Vagina (tissue), 2 donors: ENCODE measurements around the gene ZDHHC17.

Experiments used
- CTCF ChIP-seq, 3 experiments: fragments of 450-650 bp in 2 of 3; fragments of 200-600 bp in 1 of 3; sonication (generic) in 1 of 3; IDR thresholded peaks; one replicate each; pipeline ENCODE4 v1.5.1; 2017 to 2019; ENCODE audit warnings: antibody characterized with exemption in 3 of 3, mild to moderate bottlenecking in 2 of 3, moderate library complexity in 2 of 3
- POLR2A ChIP-seq, 2 donors: fragments of 450-650 bp; IDR thresholded peaks; one replicate each; pipeline ENCODE4 v1.6.1; 2017; ENCODE audit warnings: antibody characterized with exemption in 2 of 2, mild to moderate bottlenecking in 2 of 2, moderate library complexity in 2 of 2
- POLR2AphosphoS5 ChIP-seq, 2 donors: sonication (generic); formaldehyde crosslinking; IDR thresholded peaks; one replicate each; pipeline ENCODE4 v1.9.0; 2017; ENCODE audit warnings: antibody characterized with exemption in 2 of 2, mild to moderate bottlenecking in 2 of 2, low read depth in 1 of 2; ENCODE audit not compliant: insufficient read depth in 1 of 2

- TF ChIP-seq POLR2AphosphoS5 (IDR thresholded peaks at IDR 0.05; ENCODE audit: insufficient read depth in 1 of 2, low read depth in 1 of 2) (no peak), CTCF (IDR thresholded peaks at IDR 0.05) (no peak), POLR2A (IDR thresholded peaks at IDR 0.05) (no peak)
Observed at GRCh38 chr12:76866726-76867125, 102.8 kb downstream of the ZDHHC17 start.
